ENCODE results near the gene SMARCA5.

GRCh38 chr4:143585548-143585947 is 72.0 kb downstream of the SMARCA5 start:
- TF ChIP-seq EZH2 (IDR thresholded peaks at IDR 0.05; ENCODE audit: insufficient read depth, poor library complexity, severe bottlenecking): no peak
- TF ChIP-seq EZH2phosphoT487 (IDR thresholded peaks at IDR 0.05; ENCODE audit: insufficient read depth, low read depth): no peak

Measured in GM23248 (cell line).